GM23248 (cell line): ENCODE data around the gene ZBTB20. TPM values are rescaled to one million over a fixed set of nuclear protein-coding genes. Genes with fewer than 3 reads are reported as not detected.

Experiments used
- DNase-seq: peaks from one replicate; pipeline ENCODE4 v3.0.0-alpha.2; 2015
- H2AFZ ChIP-seq: fragments of 200-600 bp; sonication (generic); 2 replicates; pipeline ENCODE4 v1.6.1; 2016; ENCODE audit warnings: antibody characterized with exemption
- H3F3A ChIP-seq: fragments of 200-600 bp; sonication (generic); 2 replicates; pipeline ENCODE4 v1.6.1; 2016; ENCODE audit warnings: mild to moderate bottlenecking, antibody characterized with exemption, mixed run types; ENCODE audit not compliant: insufficient read depth
- H3K27ac ChIP-seq: fragments of 200-600 bp; sonication (generic); 2 replicates; pipeline ENCODE4 v1.5.1; 2016; ENCODE audit warnings: mild to moderate bottlenecking
- H3K27me3 ChIP-seq: fragments of 200-600 bp; sonication (generic); replicated peaks from 2 replicates; pipeline ENCODE4 v1.6.1; 2016; ENCODE audit warnings: mild to moderate bottlenecking; ENCODE audit not compliant: insufficient read depth
- H3K36me3 ChIP-seq: fragments of 200-600 bp; sonication (generic); 2 replicates; pipeline ENCODE4 v1.6.1; 2016; ENCODE audit warnings: low read depth, mild to moderate bottlenecking
- H3K4me1 ChIP-seq: fragments of 200-600 bp; sonication (generic); 2 replicates; pipeline ENCODE4 v1.6.1; 2016; ENCODE audit warnings: mild to moderate bottlenecking; ENCODE audit not compliant: insufficient read depth
- H3K4me2 ChIP-seq: fragments of 200-600 bp; sonication (generic); one replicate; pipeline ENCODE4 v1.6.1; 2016; ENCODE audit warnings: mild to moderate bottlenecking; ENCODE audit not compliant: unreplicated experiment
- H3K4me3 ChIP-seq: fragments of 200-600 bp; sonication (generic); 2 replicates; pipeline ENCODE4 v1.5.1; 2016; ENCODE audit warnings: mild to moderate bottlenecking
- H3K79me2 ChIP-seq: fragments of 200-600 bp; sonication (generic); 2 replicates; pipeline ENCODE4 v1.6.1; 2016; ENCODE audit warnings: mild to moderate bottlenecking; ENCODE audit not compliant: insufficient read depth
- H3K9ac ChIP-seq: fragments of 200-600 bp; sonication (generic); 2 replicates; pipeline ENCODE4 v1.6.1; 2016; ENCODE audit warnings: mild to moderate bottlenecking
- H3K9me2 ChIP-seq: fragments of 200-600 bp; sonication (generic); 2 replicates; pipeline ENCODE4 v1.6.1; 2016; ENCODE audit warnings: mixed run types, mild to moderate bottlenecking, moderate library complexity; ENCODE audit not compliant: insufficient read depth
- H3K9me3 ChIP-seq: fragments of 200-600 bp; sonication (generic); one replicate; pipeline ENCODE4 v1.6.1; 2017; ENCODE audit warnings: low read depth
- H4K20me1 ChIP-seq: fragments of 200-600 bp; sonication (generic); 2 replicates; pipeline ENCODE4 v1.6.0; 2016; ENCODE audit not compliant: insufficient read depth
- EZH2 ChIP-seq: fragments of 200-600 bp; sonication (generic); IDR thresholded peaks from 2 replicates; pipeline ENCODE4 v1.6.1; 2018; ENCODE audit warnings: antibody characterized with exemption, mild to moderate bottlenecking; ENCODE audit not compliant: insufficient read depth, poor library complexity, severe bottlenecking
- EZH2phosphoT487 ChIP-seq: fragments of 200-600 bp; sonication (generic); IDR thresholded peaks from 2 replicates; pipeline ENCODE4 v1.6.1; 2018; ENCODE audit warnings: antibody characterized with exemption, moderate library complexity, mild to moderate bottlenecking, low read depth; ENCODE audit not compliant: insufficient read depth
- WGBS, 2 experiments: methylation state at CpG; one replicate each; pipeline ENCODE4 v1.1.6; 2015 to 2017; ENCODE audit warnings: low lambda C conversion rate in 2 of 2, low coverage in 1 of 2; ENCODE audit errors: missing lambda C conversion rate in 2 of 2; 5-methylcytosine and 5-hydroxymethylcytosine counted together
- in situ Hi-C: fragments of 300-500 bp; cut with MboI; formaldehyde crosslinking; loops from 2 replicates; pipeline ENCODE4 v1.15.0; 2020
- polyA plus RNA-seq: library from polyadenylated mRNA; unstranded; fragments of >200 nt; fragmentation: Nextera tagmentation; extraction: Ambion mirVana; gene quantifications from 2 replicates; pipeline ENCODE4 v1.2.1, GENCODE V29; 2016
- total RNA-seq: library from RNA; depleted of rRNA; stranded (reverse); fragments of >200 nt; shearing (Covaris generic); gene quantifications from 2 replicates; pipeline ENCODE4 v1.2.3, GENCODE V29; 2014

Gene ZBTB20
- total and polyA plus RNA-seq, 2 experiments from 2014 or later, result 9.2 to 12.2 TPM

DNA sequence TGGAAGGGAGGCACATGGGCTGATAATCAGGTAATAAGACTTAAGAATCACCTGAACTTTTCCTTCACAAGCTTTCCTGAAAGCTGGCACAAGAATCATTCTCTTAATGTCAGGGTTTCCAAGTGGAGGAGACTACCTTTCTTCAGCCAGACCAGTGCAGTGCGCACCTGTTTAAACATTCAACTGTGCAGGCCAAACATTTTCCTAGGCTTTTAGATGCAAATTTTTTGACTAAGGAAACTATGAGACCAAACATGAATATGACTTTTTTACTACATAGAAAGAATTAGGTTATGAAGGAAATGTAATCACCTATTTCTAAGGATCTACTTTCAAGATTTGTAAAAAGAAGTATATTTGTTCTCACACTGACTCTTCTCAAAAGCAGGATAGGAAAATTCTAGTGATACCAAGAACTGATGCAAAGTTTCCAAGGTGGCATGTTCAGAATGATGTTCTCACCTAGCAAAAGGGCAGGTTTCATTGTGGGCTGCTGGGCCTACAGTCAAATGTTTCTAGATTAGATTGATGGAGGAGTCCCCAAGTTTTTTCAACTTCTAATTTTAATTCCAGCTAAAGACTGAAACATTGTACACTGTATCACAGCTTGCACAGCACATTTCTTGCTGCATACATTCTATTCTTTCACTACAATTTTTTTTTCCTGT is 514.2 kb downstream of the ZBTB20 start:
- H3K4me1 ChIP-seq, result peaks cover 9% of the 10 kb centered on the region
- TF ChIP-seq EZH2phosphoT487 (no peak), EZH2 (no peak)
- in situ Hi-C loops, result no loop called here
- H3K27ac ChIP-seq, result no peak overlapping the region
- no peak overlapping the region for H3K4me2 ChIP-seq
- no peaks in the 10 kb centered on the region for H3K79me2 ChIP-seq
- no peak overlapping the region for H3K4me3 ChIP-seq
- no peak overlapping the region for H2AFZ ChIP-seq
- peaks cover 10% of the 10 kb centered on the region for H3F3A ChIP-seq
- no peaks in the 10 kb centered on the region for H3K27me3 ChIP-seq
- no peak for DNase-seq
- WGBS, 2 experiments, result 100% methylated on average over 1 of the region's 1 CpG
- no peak overlapping the region for H3K9ac ChIP-seq
- H3K36me3 ChIP-seq, result no peaks in the 10 kb centered on the region; the same call in 1 of the 2 replicates
- no peaks in the 10 kb centered on the region for H3K9me3 ChIP-seq
- no peaks in the 10 kb centered on the region for H3K9me2 ChIP-seq
- H4K20me1 ChIP-seq, result no peaks in the 10 kb centered on the region

DNA sequence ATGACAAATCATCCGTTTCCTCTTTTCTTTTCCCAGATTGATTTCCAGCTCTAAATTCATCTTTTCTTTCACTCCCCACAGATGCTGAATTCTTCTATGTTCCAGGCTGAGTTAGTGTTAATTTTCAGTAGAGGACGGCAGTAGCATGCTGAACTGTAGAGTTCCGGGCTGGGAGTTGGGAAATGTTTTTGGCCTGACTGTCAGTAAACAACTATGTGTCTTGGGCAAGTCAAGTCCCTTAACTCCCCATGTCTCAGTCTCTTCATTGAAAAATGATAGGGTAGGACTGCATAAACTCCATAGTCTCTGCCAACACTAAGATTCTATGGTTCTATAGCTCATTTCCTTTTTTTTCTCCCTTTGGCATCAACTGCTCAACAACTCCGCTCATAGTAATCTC is 519.3 kb downstream of the ZBTB20 start:
- in situ Hi-C loops, result no loop called here
- Histone ChIP-seq H3K4me2 (peak overlapping the region; percentile 63), H3K79me2 (peaks cover 13% of the 10 kb centered on the region)

DNA sequence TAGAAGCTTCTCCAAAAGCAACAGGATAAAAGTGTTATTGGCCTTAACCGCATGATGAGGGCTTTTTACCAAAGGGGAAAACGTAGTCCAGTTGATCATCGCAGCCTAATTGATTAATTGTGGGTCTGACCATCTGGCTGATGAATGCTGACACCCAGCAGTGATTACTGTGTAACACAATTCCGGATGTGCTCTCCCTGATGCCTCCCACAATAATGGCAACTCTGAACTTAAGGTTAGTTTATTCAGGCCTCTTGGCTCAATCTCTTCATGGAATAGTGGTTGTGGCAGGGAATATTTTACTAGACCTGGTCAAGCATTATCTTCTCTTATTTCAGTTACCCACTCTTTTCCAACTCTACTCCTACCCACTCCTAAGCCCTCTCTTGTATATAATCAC is 520.3 kb downstream of the ZBTB20 start:
- no peak overlapping the region for H3K4me3 ChIP-seq
- TF ChIP-seq EZH2phosphoT487, result no peak
- TF ChIP-seq EZH2, result no peak
- H3K27me3 ChIP-seq, result no peaks in the 10 kb centered on the region
- peaks cover 23% of the 10 kb centered on the region for H3K79me2 ChIP-seq
- in situ Hi-C loops, result no loop called here
- peak overlapping the region; percentile 8; the same call in 1 of the 2 replicates for H3K9ac ChIP-seq
- peak overlapping the region; percentile 63 for H3K4me2 ChIP-seq
- H3K9me3 ChIP-seq, result no peaks in the 10 kb centered on the region
- no peaks in the 10 kb centered on the region for H3K9me2 ChIP-seq
- no peaks in the 10 kb centered on the region for H4K20me1 ChIP-seq
- peak overlapping the region; percentile 57 for H2AFZ ChIP-seq
- WGBS, 2 experiments, result 11% methylated on average over 4 of the region's 4 CpGs
- H3F3A ChIP-seq, result peaks cover 59% of the 10 kb centered on the region
- H3K4me1 ChIP-seq, result peaks cover 61% of the 10 kb centered on the region
- no peaks in the 10 kb centered on the region for H3K36me3 ChIP-seq
- H3K27ac ChIP-seq, result peak overlapping the region; percentile 98
- peak; percentile 33 for DNase-seq

More for the DNA sequence above, 519.3 kb downstream of the ZBTB20 start:
- no peaks in the 10 kb centered on the region for H3K36me3 ChIP-seq
- DNase-seq, result peak; percentile 81
- H3K4me1 ChIP-seq, result peaks cover 51% of the 10 kb centered on the region
- H3F3A ChIP-seq, result peaks cover 58% of the 10 kb centered on the region
- no peak for TF ChIP-seq EZH2
- no peak for TF ChIP-seq EZH2phosphoT487
- H2AFZ ChIP-seq, result peak overlapping the region; percentile 57; the same call in 1 of the 2 replicates
- H4K20me1 ChIP-seq, result no peaks in the 10 kb centered on the region
- no peaks in the 10 kb centered on the region for H3K27me3 ChIP-seq
- 17 to 19% methylated on average over 4 of the region's 4 CpGs for WGBS, 2 experiments
- no peaks in the 10 kb centered on the region for H3K9me2 ChIP-seq
- H3K9ac ChIP-seq, result no peak overlapping the region
- peak overlapping the region; percentile 28 for H3K4me3 ChIP-seq
- no peaks in the 10 kb centered on the region for H3K9me3 ChIP-seq
- H3K27ac ChIP-seq, result peak overlapping the region; percentile 98

DNA sequence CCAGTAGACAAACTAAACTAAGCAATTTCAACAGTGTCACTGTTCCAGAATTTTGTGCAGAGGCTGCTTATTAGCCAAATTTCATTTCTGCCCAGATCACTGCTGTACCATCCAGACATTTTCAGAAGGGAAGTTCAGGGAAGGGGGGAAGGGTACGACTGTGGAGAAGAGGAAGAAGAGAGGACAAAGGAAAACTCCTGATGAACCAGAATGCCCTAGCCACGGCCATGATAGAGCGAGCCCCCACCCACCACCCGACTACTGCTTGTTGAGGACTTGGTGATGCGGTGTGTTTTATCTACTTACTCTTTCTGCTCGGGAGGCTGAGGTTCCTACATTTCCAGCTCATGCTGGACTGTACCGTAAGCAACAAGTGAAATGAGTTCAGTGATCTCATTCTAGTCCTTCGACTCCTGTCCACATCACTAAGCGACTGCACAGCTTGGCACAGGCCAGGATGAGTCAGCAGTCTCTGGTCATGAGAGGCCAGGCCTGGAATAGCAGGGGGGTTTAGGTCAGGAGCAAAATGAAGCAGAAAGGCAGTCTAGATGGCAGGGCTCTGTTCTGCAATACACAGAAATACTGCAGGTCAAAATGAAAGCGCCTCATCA is 522.4 kb downstream of the ZBTB20 start:
- peak overlapping the region; percentile 95 for H3K9ac ChIP-seq
- no peaks in the 10 kb centered on the region for H4K20me1 ChIP-seq
- H2AFZ ChIP-seq, result peak overlapping the region; percentile 65
- no peaks in the 10 kb centered on the region for H3K27me3 ChIP-seq
- H3K36me3 ChIP-seq, result no peaks in the 10 kb centered on the region
- peak; percentile 98 for DNase-seq
- WGBS, 2 experiments, result 0% methylated on average over 10 of the region's 10 CpGs
- H3K4me2 ChIP-seq, result peak overlapping the region; percentile 97
- peaks cover 59% of the 10 kb centered on the region for H3F3A ChIP-seq
- peaks cover 61% of the 10 kb centered on the region for H3K4me1 ChIP-seq
- peak overlapping the region; percentile 82 for H3K4me3 ChIP-seq
- no peaks in the 10 kb centered on the region for H3K9me2 ChIP-seq
- no peaks in the 10 kb centered on the region for H3K9me3 ChIP-seq
- in situ Hi-C loops, result no loop called here
- H3K79me2 ChIP-seq, result peaks cover 41% of the 10 kb centered on the region
- no peak for TF ChIP-seq EZH2
- no peak for TF ChIP-seq EZH2phosphoT487
- peak overlapping the region; percentile 98 for H3K27ac ChIP-seq
